ENCODE data around the gene XAGE1B.

GRCh38 chrX:52504551-52504950 lies 12.3 kb downstream of the XAGE1B start:
- TF ChIP-seq POLR2A (IDR thresholded peaks at IDR 0.05) (no peak), CTCF (IDR thresholded peaks at IDR 0.05) (no peak)

Data from Peyer's patch (tissue), 4 donors.